Activated T-cell treated with anti-CD3 and anti-CD28 coated beads for 1 hour (primary cell): ENCODE results near the gene ABL1.
"Not testable (repeated sequence)": the region's sequence is repeated elsewhere in the genome, so short reads cannot be mapped to it uniquely, and the experiment has no call there.

Experiments used
- DNase-seq: peaks from one replicate; pipeline ENCODE4 v3.0.0-alpha.2; 2020; ENCODE audit warnings: low read depth

ABL1 gene

GRCh38 chr9:130904070-130905044 is 69.3 kb downstream of the ABL1 start:
- no peak for DNase-seq

DNA sequence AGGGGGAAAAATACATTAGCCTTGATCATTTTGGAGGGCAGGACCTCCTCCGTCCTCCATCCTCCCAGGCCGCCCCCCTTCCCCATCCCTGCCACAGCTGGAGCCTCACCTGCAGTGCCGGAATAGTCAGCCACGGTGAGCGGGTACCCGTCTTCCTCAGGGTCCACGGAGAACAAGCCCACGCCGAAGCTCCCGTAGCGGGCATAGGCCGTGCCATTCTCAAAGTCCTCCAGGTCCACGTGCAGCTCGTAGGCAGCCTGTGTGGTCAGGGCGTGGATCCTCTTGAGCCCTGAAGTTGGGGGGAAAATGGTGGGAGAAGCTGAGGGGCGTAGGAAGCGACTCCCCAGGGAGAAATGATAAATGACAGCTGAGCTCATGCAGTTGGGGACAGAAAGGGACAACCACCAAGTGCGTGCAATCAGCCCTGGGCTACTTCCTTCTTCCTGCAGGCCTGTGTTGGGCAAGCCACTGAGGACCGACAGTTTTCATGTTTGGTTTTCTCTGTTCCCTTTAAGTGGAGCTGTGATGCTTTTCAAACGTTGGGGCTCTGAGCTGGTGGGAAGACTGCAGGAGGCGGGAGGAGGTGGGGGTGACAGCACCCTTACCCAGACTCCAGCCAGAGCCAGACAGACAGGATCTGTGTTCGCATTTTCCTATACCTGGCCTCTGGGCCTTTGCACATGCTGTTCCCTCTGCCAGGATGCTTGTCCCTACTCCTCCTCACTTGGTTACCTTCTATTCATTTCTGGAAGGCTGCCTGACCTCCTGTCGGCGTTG is 70.3 kb downstream of the ABL1 start:
- no peak for DNase-seq

DNA sequence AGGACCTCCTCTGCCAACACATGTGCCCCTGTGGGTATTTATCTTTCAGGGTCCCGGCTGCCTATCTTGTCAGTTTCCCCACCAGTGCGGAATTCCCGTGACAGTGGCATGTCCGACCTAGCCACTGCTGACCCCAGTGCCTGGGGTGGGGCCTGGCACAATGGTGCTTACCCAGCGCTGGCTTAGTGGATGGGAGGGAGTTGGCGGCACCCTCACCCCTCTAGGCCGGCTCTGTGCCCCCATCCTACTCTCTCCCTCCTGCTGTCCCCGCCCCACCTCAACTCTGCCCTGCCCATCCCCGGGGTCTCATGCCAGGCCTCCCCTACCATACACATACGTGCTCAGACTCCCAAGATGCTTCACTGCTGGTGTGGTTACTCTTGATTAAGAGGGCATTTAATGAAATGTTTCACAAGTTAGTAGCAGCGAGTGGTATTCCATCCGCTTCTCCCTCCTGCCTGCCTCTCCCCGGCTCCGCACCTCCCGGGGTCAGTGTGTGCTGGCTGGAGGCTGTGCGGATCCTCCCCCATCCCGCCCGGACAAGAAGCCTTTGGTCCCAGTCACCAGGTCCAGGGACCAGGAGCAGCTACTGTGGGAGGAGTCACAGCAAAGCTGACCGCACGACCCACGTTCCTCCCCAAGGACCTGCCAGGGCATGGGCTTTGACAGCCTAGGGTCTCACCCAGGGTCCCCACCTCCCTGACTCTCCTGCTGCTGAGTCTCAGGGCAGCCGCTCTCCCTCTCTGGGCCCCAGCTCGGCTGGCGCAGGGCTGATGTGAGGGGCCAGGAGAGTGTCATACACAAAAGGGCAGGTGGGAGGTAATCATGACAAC is 71.1 kb downstream of the ABL1 start:
- DNase-seq = no peak

- no peak for DNase-seq
These were observed 71.8 kb downstream of the ABL1 start for GRCh38 chr9:130906735-130907416.

DNA sequence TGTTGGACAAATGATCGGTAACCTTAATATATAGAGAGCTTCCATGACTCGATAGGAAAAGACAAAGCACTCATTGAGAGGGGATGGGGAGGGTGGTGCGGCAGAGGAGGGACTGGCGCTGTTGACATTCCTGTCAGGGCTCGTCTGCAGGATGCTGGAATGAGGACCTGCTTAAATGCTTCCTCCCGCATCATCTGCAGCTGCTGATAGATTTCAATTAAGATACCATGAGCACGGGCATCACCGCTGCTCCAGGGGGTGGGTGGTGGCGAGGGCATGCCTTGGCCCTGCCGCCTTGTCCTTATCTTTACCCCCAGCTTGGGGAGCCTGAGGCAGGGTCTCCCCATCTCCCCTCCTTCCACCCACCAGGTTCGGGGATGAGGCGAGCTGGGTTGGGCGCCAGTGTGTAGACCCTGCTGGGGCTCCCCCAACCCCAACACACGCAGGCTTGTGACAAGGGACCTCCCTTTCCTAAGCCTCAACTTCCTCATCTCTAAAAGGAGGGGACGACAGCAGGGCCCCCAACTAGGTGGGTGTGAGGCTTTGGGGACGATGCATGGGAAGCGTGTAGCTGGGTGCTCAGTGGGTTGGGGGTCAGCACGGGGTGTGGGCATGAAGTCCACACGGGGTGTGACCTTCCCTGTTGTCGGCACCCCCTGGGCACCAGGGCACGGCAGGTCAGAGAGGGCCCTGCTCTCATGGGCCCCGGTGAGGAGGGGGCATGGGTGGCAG is 73.3 kb downstream of the ABL1 start:
- no peak for DNase-seq

DNA sequence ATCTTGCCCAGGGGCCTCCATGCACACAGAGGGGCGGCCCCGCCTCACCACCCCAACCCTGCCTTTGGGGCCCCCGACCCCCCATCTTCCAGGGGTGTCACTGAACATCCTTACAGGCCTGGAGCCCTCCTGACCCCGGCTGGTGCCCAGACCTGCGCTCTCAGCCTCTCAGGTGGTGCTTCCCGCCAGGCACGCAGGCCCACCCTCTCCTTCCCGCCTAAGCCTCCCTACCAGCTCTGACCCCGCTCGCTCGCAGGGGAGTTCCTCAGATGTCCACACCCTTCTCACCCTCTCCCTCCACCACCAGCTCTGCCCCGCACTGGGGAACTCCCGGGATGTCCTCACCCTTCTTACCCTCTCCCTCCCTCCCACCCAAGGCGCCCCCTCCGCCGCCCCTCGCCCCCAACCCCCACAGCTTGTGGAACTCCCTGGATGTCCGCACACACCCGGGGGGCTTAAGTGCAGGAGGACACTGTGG is 73.9 kb downstream of the ABL1 start:
- DNase-seq = no peak

- DNase-seq = not testable (repeated sequence)
These were observed 75.0 kb downstream of the ABL1 start for GRCh38 chr9:130910041-130910440.

- not testable (repeated sequence) for DNase-seq
These were observed 75.6 kb downstream of the ABL1 start for GRCh38 chr9:130910670-130911069.

DNA sequence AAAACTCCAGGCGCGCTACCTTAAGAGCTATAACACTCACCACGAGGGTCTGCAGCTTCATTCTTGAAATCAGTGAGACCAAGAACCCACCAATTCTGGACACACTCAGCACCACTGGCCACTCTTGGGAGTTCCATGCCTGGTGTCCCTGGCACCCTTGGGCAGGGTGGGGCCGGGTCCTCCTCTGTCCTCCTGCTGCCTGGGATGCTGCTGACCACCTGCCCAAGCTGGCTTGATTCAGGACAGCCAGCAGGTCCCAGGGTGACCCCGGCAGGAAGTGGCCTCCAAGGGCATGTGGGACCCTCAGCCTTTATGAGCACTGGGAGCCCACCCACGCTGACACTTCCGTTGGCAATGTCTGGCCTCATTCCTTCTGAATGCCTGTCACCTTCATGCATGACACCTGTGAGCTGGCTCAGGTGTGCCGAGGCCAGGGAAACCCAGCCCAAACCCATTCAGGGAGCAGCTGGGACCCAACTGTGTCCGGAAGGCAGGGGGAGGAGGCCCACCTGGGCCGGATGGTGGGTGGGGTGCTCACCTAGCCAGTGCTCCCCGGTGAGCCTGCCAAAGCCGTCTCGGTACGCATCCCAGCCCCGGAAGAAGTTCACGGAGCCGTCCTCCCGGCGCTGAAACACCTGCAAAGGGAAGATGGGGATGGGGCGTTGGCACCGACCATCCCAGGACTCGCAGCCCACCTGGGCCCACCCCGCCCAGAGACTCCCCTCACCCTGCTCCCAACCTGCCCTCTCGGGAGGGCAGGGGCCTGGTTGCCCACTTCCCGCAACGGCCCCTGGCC is 76.4 kb downstream of the ABL1 start:
- DNase-seq = no peak

- no peak for DNase-seq
These were observed 78.0 kb downstream of the ABL1 start for GRCh38 chr9:130912932-130913598.

DNA sequence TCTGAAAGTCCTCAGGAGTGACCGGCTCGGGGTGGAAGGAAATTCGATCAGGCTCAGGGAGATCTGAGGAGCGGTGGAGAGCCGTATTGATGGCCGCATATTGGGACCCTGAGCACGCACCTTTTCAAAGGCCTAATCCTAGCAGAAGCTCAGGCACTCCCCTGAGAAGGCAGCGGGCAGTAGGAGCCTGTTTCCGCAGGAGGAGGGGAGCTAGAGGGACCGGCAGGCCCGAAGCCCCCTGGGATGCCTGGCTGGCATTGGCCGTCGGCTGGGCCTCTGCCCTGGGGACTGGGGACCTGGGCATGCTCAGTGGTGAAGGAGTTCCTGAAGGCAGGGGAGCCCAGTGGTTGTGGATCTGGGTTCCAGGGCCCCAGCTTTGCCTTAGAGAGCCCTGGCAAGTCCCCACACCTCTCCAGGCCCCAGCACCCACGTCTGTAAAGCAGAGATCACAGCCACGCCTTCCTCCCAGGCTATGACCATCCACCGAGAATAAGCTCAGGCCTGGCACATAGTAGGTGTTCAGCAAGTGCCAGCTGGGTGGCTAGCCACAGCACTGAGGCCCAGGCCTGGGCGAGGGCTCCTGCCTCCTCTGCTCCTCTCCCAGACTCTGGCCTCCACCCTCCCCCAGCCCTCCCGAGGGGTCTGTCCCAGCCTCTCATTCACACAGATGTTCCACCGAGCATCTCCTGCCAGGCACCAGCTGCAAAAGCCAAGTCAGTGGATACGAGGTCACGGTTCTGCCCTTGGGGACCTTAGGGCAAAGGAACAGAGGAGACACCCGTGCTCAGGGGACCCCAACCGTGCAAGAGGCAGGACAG is 78.8 kb downstream of the ABL1 start:
- no peak for DNase-seq

- no peak for DNase-seq
These were observed 79.5 kb downstream of the ABL1 start for GRCh38 chr9:130914417-130915095.

GRCh38 chr9:130915096-130915447 is 80.0 kb downstream of the ABL1 start:
- no peak for DNase-seq

DNA sequence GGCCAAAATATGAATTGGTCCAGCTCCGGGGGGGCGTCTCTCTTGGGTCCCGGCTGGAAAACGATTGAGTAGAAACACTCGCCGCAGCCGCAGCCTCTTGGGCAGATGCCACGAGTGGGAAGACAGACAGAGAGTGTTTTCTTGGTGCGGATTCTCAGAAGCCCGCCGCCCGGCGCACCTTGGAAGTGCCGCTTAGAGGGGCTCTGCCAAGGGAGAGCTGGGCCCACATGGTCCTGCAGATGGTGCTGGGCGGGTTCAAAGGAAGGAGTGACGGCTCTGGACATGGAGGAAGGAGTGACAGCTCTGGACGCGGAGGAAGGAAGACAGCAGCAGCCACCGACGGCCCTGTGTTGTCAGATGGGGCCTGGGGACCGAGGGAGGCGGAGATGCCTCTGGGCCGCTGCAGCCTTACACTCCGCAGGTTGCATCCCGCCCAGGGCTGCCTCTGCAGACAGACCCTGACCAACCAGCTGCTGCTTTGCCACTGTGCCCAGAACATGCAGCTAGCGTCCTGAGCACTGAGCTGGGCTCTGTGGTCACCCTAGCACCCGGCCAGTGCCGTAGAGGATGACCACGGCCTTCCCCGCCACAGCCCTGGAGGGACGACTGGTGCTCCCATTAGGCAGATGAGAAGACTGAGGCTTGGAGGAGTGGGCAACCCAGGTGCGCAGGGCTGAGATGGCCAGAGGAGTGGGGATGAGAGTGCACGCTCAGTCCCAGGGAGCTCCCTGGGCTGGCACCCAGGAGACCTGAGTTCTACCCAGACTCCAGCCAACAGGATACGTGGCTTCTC is 82.3 kb downstream of the ABL1 start:
- DNase-seq = no peak

DNA sequence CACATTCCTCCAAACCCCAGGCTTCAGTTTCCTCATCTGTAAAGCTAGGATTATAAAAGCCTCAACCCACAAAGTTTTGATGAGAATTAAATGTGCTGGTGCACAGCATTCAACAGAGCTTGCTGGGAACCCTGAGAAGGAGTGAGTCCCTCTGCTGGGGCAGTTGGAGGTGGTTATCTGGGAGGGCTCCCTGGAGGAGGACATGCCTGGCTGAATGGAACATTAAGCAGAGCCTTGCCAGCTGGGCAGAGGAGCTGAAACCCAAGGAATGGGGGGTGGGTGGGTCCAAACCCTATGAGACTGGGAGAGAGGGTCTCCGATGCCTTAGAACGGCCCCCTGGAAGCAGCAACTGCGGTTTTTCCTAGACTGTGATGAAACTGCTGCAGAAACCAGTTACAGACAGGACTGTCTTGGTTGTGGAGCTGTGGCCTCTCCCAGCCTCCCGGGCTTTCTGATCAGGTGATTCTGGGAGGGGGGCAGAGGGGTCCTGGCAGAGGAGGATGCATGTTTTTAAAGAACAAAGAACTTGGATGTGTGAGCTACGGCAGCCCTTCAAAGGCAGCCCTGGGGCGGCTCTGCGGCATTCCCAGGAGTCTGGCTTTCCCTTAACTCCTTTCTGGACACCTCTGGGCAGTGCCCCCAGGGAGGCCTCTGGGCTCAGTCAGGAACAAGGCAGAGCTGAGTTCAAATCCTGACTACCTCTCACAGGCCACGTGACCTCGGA is 83.2 kb downstream of the ABL1 start:
- DNase-seq = no peak

GRCh38 chr9:130918826-130919558 is 83.9 kb downstream of the ABL1 start:
- no peak for DNase-seq
